Measurements from ENCODE around the gene PDXK.

- TF ChIP-seq OSR1 (CRISPR knock-in tag; IDR thresholded peaks at IDR 0.05) (no peak), ZFP3 (CRISPR knock-in tag; IDR thresholded peaks at IDR 0.05) (no peak), ZNF565 (CRISPR knock-in tag; conservative IDR thresholded peaks at IDR 0.05; ENCODE audit: low read depth) (no peak), PATZ1 (CRISPR knock-in tag; IDR thresholded peaks at IDR 0.05; ENCODE audit: borderline replicate concordance) (no peak), RARB (CRISPR knock-in tag; IDR thresholded peaks at IDR 0.05) (no peak), GLIS3 (CRISPR knock-in tag; IDR thresholded peaks at IDR 0.05) (no peak), ZNF70 (CRISPR knock-in tag; IDR thresholded peaks at IDR 0.05) (no peak), PPARA (CRISPR knock-in tag; IDR thresholded peaks at IDR 0.05; ENCODE audit: borderline replicate concordance) (no peak), TCF4 (CRISPR knock-in tag; IDR thresholded peaks at IDR 0.05; ENCODE audit: borderline replicate concordance) (no peak)
- TF ChIP-seq, protein P1, sequence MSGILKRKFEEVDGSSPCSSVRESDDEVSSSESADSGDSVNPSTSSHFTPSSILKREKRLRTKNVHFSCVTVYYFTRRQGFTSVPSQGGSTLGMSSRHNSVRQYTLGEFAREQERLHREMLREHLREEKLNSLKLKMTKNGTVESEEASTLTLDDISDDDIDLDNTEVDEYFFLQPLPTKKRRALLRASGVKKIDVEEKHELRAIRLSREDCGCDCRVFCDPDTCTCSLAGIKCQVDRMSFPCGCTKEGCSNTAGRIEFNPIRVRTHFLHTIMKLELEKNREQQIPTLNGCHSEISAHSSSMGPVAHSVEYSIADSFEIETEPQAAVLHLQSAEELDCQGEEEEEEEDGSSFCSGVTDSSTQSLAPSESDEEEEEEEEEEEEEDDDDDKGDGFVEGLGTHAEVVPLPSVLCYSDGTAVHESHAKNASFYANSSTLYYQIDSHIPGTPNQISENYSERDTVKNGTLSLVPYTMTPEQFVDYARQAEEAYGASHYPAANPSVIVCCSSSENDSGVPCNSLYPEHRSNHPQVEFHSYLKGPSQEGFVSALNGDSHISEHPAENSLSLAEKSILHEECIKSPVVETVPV (CRISPR knock-in tag; IDR thresholded peaks at IDR 0.05): no peak
Measured at GRCh38 chr21:43721206-43721605, 2.3 kb downstream of the PDXK start.

Data from SK-N-SH treated with all-trans-retinoic acid at 6 μM for 48 hours (cell line).